ENCODE data around the gene MAN2B2. TPM values are rescaled to one million over a fixed set of nuclear protein-coding genes. Genes with fewer than 3 reads are reported as not detected.

The MAN2B2 gene
- total RNA-seq, 1 experiment from 2014 or later: 8.5 TPM

GRCh38 chr4:6658209-6658595, 83.2 kb downstream of the MAN2B2 start:
- ATAC-seq (no peak), DNase-seq (no peak)
- no TSS peak for BruUV-seq (replicated peaks)
- intact Hi-C loops (cut with micrococcal nuclease): no loop called here
- Histone ChIP-seq H2AFZ (ENCODE audit: low read length) (no peak overlapping the region), H4K20me1 (ENCODE audit: low read length) (no peaks in the 10 kb centered on the region), H3K4me2 (ENCODE audit: low read length) (no peak overlapping the region), H3K27ac (ENCODE audit: low read length) (no peak overlapping the region), H3K4me3 (ENCODE audit: low read length) (no peak overlapping the region), H3F3A (ENCODE audit: low read length, unreplicated experiment) (no peaks in the 10 kb centered on the region), H3K9me2 (replicated peaks; ENCODE audit: low read length) (no peaks in the 10 kb centered on the region), H3K9me3 (ENCODE audit: low read length) (no peaks in the 10 kb centered on the region), H3K9ac (ENCODE audit: low read length) (no peak overlapping the region), H3K79me2 (ENCODE audit: low read length) (no peaks in the 10 kb centered on the region), H3K4me1 (ENCODE audit: insufficient read depth, low read length) (no peaks in the 10 kb centered on the region), H3K36me3 (ENCODE audit: low read depth, low read length) (no peaks in the 10 kb centered on the region), H3K27me3 (ENCODE audit: low read length) (no peaks in the 10 kb centered on the region)
- TF ChIP-seq EZH2 (IDR thresholded peaks at IDR 0.05; ENCODE audit: low read length, unreplicated experiment): no peak
- TF ChIP-seq EZH2phosphoT487 (IDR thresholded peaks at IDR 0.05; ENCODE audit: borderline replicate concordance, low read length): no peak
- no peak for TF ChIP-seq CTCF (conservative IDR thresholded peaks at IDR 0.05; ENCODE audit: low read depth, low read length)
- ChIA-PET CTCF (no interaction called here), POLR2A (ENCODE audit: unreplicated experiment) (no interaction called here)

DNA sequence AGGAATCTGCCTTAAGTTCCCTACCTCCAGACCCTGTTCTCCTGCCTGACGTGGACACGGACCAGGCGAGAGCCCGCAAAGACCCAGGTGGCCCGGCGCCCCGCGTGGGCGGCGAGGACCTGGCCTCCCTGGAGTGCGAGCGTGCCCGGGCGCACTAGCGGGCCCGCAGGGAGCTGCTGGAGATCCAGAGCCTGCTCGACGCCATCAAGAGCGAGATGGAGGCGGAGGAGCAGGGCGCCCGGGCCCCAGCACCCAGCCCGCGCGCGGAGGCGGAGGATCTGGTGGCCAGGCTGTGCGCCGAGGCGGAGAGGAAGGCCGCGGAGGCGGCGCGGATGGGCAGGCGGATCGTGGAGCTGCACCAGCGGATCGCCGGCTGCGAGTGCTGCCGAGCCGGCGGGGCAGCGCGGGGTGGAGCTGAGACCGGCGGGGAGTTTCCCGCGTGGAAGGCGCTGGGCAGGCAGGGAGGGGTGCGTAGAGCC, 83.6 kb downstream of the MAN2B2 start:
- Histone ChIP-seq H3K36me3 (ENCODE audit: low read depth, low read length) (no peaks in the 10 kb centered on the region), H3K79me2 (ENCODE audit: low read length) (no peaks in the 10 kb centered on the region), H3K9ac (ENCODE audit: low read length) (no peak overlapping the region), H3K27ac (ENCODE audit: low read length) (no peak overlapping the region), H3K27me3 (ENCODE audit: low read length) (no peaks in the 10 kb centered on the region), H3K9me2 (replicated peaks; ENCODE audit: low read length) (no peaks in the 10 kb centered on the region), H3K4me1 (ENCODE audit: insufficient read depth, low read length) (no peaks in the 10 kb centered on the region), H3K4me3 (ENCODE audit: low read length) (no peak overlapping the region), H3K4me2 (ENCODE audit: low read length) (no peak overlapping the region), H3F3A (ENCODE audit: low read length, unreplicated experiment) (no peaks in the 10 kb centered on the region), H4K20me1 (ENCODE audit: low read length) (no peaks in the 10 kb centered on the region), H3K9me3 (ENCODE audit: low read length) (no peaks in the 10 kb centered on the region), H2AFZ (ENCODE audit: low read length) (no peak overlapping the region)
- ATAC-seq (no peak), DNase-seq (no peak)
- CTCF ChIA-PET: no interaction called here
- POLR2A ChIA-PET (ENCODE audit: unreplicated experiment): no interaction called here
- no TSS peak for BruUV-seq (replicated peaks)
- TF ChIP-seq EZH2 (IDR thresholded peaks at IDR 0.05; ENCODE audit: low read length, unreplicated experiment): no peak
- TF ChIP-seq EZH2phosphoT487 (IDR thresholded peaks at IDR 0.05; ENCODE audit: borderline replicate concordance, low read length): no peak
- TF ChIP-seq CTCF (conservative IDR thresholded peaks at IDR 0.05; ENCODE audit: low read depth, low read length): no peak
- intact Hi-C loops (cut with micrococcal nuclease): no loop called here

GRCh38 chr4:6659897-6660296, 84.9 kb downstream of the MAN2B2 start:
- no peak overlapping the region for H3K4me3 ChIP-seq (ENCODE audit: low read length)
- no peaks in the 10 kb centered on the region for H3F3A ChIP-seq (ENCODE audit: low read length, unreplicated experiment)
- H3K36me3 ChIP-seq (ENCODE audit: low read depth, low read length): no peaks in the 10 kb centered on the region
- H4K20me1 ChIP-seq (ENCODE audit: low read length): no peaks in the 10 kb centered on the region
- no peak for TF ChIP-seq EZH2 (IDR thresholded peaks at IDR 0.05; ENCODE audit: low read length, unreplicated experiment)
- TF ChIP-seq CTCF (conservative IDR thresholded peaks at IDR 0.05; ENCODE audit: low read depth, low read length): no peak
- no peak for TF ChIP-seq EZH2phosphoT487 (IDR thresholded peaks at IDR 0.05; ENCODE audit: borderline replicate concordance, low read length)
- no peak overlapping the region for H2AFZ ChIP-seq (ENCODE audit: low read length)
- ATAC-seq: no peak
- ChIA-PET CTCF (no interaction called here), POLR2A (ENCODE audit: unreplicated experiment) (no interaction called here)
- no peaks in the 10 kb centered on the region for H3K27me3 ChIP-seq (ENCODE audit: low read length)
- H3K9ac ChIP-seq (ENCODE audit: low read length): no peak overlapping the region
- DNase-seq: no peak
- intact Hi-C loops (cut with micrococcal nuclease): no loop called here
- H3K9me3 ChIP-seq (ENCODE audit: low read length): no peaks in the 10 kb centered on the region
- H3K4me2 ChIP-seq (ENCODE audit: low read length): no peak overlapping the region
- H3K79me2 ChIP-seq (ENCODE audit: low read length): no peaks in the 10 kb centered on the region
- H3K4me1 ChIP-seq (ENCODE audit: insufficient read depth, low read length): no peaks in the 10 kb centered on the region
- H3K27ac ChIP-seq (ENCODE audit: low read length): no peak overlapping the region
- H3K9me2 ChIP-seq (replicated peaks; ENCODE audit: low read length): no peaks in the 10 kb centered on the region
- no TSS peak for BruUV-seq (replicated peaks)
